Measurements from ENCODE around the gene NPHP1. TPM values are rescaled to one million over a fixed set of nuclear protein-coding genes. Genes with fewer than 3 reads are reported as not detected.
A peak's percentile ranks its signal among the peaks of the same experiment; 100 is the strongest.

Gene NPHP1
- total and polyA plus RNA-seq, 2 donors (not counting 3 experiments of a cell fraction or from before 2014, with no cell fraction given), result 2.3 to 5.9 TPM

- no peaks in the 10 kb centered on the region for H3K9me3 ChIP-seq (replicated peaks; ENCODE audit: control insufficient read depth, insufficient read depth, low read length)
- TSS peak; percentile 7 for BruUV-seq (replicated peaks)
- H3K4me1 ChIP-seq (ENCODE audit: control insufficient read depth, extremely low read depth, insufficient read depth, low read length), result peaks cover 37% of the 10 kb centered on the region
- no peaks in the 10 kb centered on the region for H3K9me1 ChIP-seq (replicated peaks; ENCODE audit: control insufficient read depth, extremely low read depth, insufficient read depth, low read length)
- no peaks in the 10 kb centered on the region for H3K27me3 ChIP-seq (ENCODE audit: control insufficient read depth in 2 of 2, insufficient read depth in 2 of 2, low read length in 2 of 2)
- peak overlapping the region in 2 of 3 experiments; percentile 66 to 82 for H3K4me3 ChIP-seq (replicated peaks in 1 of 3; ENCODE audit: insufficient read depth in 1 of 3, low read depth in 1 of 3, low read length in 3 of 3)
- H3K79me2 ChIP-seq (ENCODE audit: control insufficient read depth, insufficient read depth, low read length), result peaks cover 41% of the 10 kb centered on the region
- FAIRE-seq (peak; percentile 87), DNase-seq (ENCODE audit: low read depth, low spot score) (peak; percentile 77)
- peak overlapping the region; percentile 30 for H3K27ac ChIP-seq (ENCODE audit: insufficient read depth, low read depth, low read length)
- no peaks in the 10 kb centered on the region for H4K20me1 ChIP-seq (replicated peaks; ENCODE audit: control insufficient read depth, extremely low read depth, insufficient read depth, low read length)
- ChIA-PET POLR2A (interaction anchor here (0.6 to 1.1 kb wide), 3 partner anchors 10 to 502 kb away, joined by 3 to 4 read pairs (median 3); no protein-coding TSS in a partner anchor), CTCF (interaction anchor here (0.6 to 3.5 kb wide), 16 partner anchors 9 to 50 kb away, joined by 3 to 51 read pairs (median 10); no protein-coding TSS in a partner anchor)
- no peaks in the 10 kb centered on the region for H3K36me3 ChIP-seq (ENCODE audit: control insufficient read depth in 2 of 2, extremely low read depth in 1 of 2, insufficient read depth in 2 of 2, low read length in 2 of 2)
- intact Hi-C loops (cut with micrococcal nuclease), result loop anchor here (1.0 kb wide), 4 partner anchors 9 to 41 kb away; no protein-coding TSS in a partner anchor
- TF ChIP-seq EZH2 (IDR thresholded peaks at IDR 0.05; ENCODE audit: borderline replicate concordance, low read depth, low read length, severe bottlenecking), result no peak
- TF ChIP-seq, protein P1, sequence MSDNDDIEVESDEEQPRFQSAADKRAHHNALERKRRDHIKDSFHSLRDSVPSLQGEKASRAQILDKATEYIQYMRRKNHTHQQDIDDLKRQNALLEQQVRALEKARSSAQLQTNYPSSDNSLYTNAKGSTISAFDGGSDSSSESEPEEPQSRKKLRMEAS (IDR thresholded peaks at IDR 0.05; ENCODE audit: insufficient read depth, insufficient read length), result no peak
- no peak for TF ChIP-seq GATA2 (IDR thresholded peaks at IDR 0.05; ENCODE audit: insufficient read depth, insufficient read length, low read depth, low read length)
- TF ChIP-seq JUN (IDR thresholded peaks at IDR 0.05; ENCODE audit: borderline replicate concordance, insufficient read depth, insufficient read length, low read depth), result no peak
- no peak for TF ChIP-seq FOS (IDR thresholded peaks at IDR 0.05; ENCODE audit: borderline replicate concordance, insufficient read depth, low read length)
- peak; percentile 61 for TF ChIP-seq POLR2A (IDR thresholded peaks at IDR 0.05; ENCODE audit: low read depth, low read length)
- TF ChIP-seq CTCF (IDR thresholded peaks at IDR 0.05; ENCODE audit: extremely low read depth in 1 of 2, insufficient read depth in 1 of 2, low read depth in 1 of 2, low read length in 2 of 2), result peak; percentile 81 to 89
- TF ChIP-seq MYC (IDR thresholded peaks at IDR 0.05; ENCODE audit: low read depth, low read length), result no peak
- TF ChIP-seq POLR2AphosphoS5 (IDR thresholded peaks at IDR 0.05; ENCODE audit: insufficient read depth, low read depth, low read length), result peak; percentile 47
- dilution Hi-C loops (cut with MboI; ENCODE audit: extremely low pct_ligation_motif_present, low sequenced_read_pairs), result no loop called here
- H2AFZ ChIP-seq (ENCODE audit: low read depth, low read length), result peak overlapping the region; percentile 36
- peak overlapping the region; percentile 72 for H3K9ac ChIP-seq (replicated peaks; ENCODE audit: extremely low read depth, insufficient read depth, low read length)
- peak overlapping the region; percentile 89 for H3K4me2 ChIP-seq (ENCODE audit: insufficient read depth, low read length)
These were observed 88.6 kb downstream of the NPHP1 start for GRCh38 chr2:110116033-110116710.
